K562 treated with DMSO at 1 percent for 48 hours (cell line): ENCODE results near the gene CBLL2. TPM values are rescaled to one million over a fixed set of nuclear protein-coding genes. Genes with fewer than 3 reads are reported as not detected.

Experiments
- total RNA-seq: library from RNA; unstranded; fragments of 300-600 nt; gene quantifications from 2 replicates; pipeline ENCODE4 v1.2.3, GENCODE V29; 2022; ENCODE audit warnings: low replicate concordance; ENCODE audit errors: extremely low read depth

Gene CBLL2, protein sequence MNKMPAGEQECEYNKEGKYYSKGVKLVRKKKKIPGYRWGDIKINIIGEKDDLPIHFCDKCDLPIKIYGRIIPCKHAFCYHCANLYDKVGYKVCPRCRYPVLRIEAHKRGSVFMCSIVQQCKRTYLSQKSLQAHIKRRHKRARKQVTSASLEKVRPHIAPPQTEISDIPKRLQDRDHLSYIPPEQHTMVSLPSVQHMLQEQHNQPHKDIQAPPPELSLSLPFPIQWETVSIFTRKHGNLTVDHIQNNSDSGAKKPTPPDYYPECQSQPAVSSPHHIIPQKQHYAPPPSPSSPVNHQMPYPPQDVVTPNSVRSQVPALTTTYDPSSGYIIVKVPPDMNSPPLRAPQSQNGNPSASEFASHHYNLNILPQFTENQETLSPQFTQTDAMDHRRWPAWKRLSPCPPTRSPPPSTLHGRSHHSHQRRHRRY
- total RNA-seq = not detected in 2 replicates

DNA sequence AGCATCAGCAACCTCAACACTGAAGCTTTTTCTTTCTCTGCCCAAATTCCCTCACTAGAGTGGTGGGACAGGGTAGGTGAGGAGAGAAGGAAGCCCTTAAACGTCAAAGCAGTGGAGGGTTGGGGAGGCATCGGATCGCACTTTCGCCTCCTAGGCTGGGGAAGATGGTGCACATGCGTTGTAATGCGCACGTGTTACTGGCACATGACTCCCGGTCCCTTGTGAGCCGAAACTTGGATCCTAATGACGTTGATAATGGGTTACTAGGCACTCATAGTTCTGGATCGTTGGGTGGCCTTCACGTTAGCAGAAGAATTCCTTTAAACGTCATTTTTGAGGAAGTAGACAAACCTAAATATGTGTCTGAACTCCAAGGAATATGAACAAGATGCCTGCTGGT is at the start of gene CBLL2:
Gene CBLL2, plus strand, starts transcription at position 301 of the 400 bp plus-strand sequence. Its CDS starts 79 bp downstream, at position 380.

Other genes starting within 250 kb of the CBLL2 start
- not detected in 2 replicates for gene PHEX, start 240.6 kb upstream of the CBLL2 start, total RNA-seq